Hepatocyte (in vitro differentiated cells): ENCODE results near the gene GUCD1. TPM values are rescaled to one million over a fixed set of nuclear protein-coding genes. Genes with fewer than 3 reads are reported as not detected.

Source experiments
- DNase-seq: peaks from one replicate; pipeline ENCODE4 v3.0.0-alpha.2; 2016; ENCODE audit warnings: low spot score
- H2AFZ ChIP-seq: fragments of 200-600 bp; sonication (generic); 2 replicates; pipeline ENCODE4 v1.6.0; 2016; ENCODE audit warnings: antibody characterized with exemption, mild to moderate bottlenecking
- H3K27ac ChIP-seq: fragments of 200-600 bp; sonication (generic); 2 replicates; pipeline ENCODE4 v1.5.1; 2016; ENCODE audit warnings: mild to moderate bottlenecking
- H3K27me3 ChIP-seq: fragments of 200-600 bp; sonication (generic); 2 replicates; pipeline ENCODE4 v1.6.1; 2016
- H3K36me3 ChIP-seq: fragments of 200-600 bp; sonication (generic); replicated peaks from 2 replicates; pipeline ENCODE4 v1.5.1; 2016; ENCODE audit warnings: low read depth; ENCODE audit not compliant: insufficient read depth
- H3K4me1 ChIP-seq: fragments of 200-600 bp; sonication (generic); 2 replicates; pipeline ENCODE4 v1.5.1; 2016; ENCODE audit warnings: mild to moderate bottlenecking, moderate library complexity; ENCODE audit not compliant: insufficient read depth
- H3K4me2 ChIP-seq: fragments of 200-600 bp; sonication (generic); 2 replicates; pipeline ENCODE4 v1.6.0; 2016
- H3K4me3 ChIP-seq: fragments of 200-600 bp; sonication (generic); 2 replicates; pipeline ENCODE4 v1.5.1; 2016; ENCODE audit warnings: mild to moderate bottlenecking
- H3K79me2 ChIP-seq: fragments of 200-600 bp; sonication (generic); 2 replicates; pipeline ENCODE4 v1.6.0; 2017; ENCODE audit warnings: mild to moderate bottlenecking
- H3K9me2 ChIP-seq: fragments of 200-600 bp; sonication (generic); replicated peaks from 2 replicates; pipeline ENCODE4 v1.6.0; 2017; ENCODE audit warnings: mild to moderate bottlenecking; ENCODE audit not compliant: insufficient read depth
- H3K9me3 ChIP-seq: fragments of 200-600 bp; sonication (generic); 2 replicates; pipeline ENCODE4 v1.5.1; 2016; ENCODE audit warnings: low read depth, mild to moderate bottlenecking
- H4K20me1 ChIP-seq: fragments of 200-600 bp; sonication (generic); 2 replicates; pipeline ENCODE4 v1.6.0; 2016; ENCODE audit warnings: mild to moderate bottlenecking; ENCODE audit not compliant: insufficient read depth, poor library complexity, severe bottlenecking
- EZH2 ChIP-seq: fragments of 200-600 bp; sonication (generic); IDR thresholded peaks from 2 replicates; pipeline ENCODE4 v1.6.1; 2016; ENCODE audit warnings: antibody characterized with exemption, mild to moderate bottlenecking, borderline replicate concordance
- EZH2phosphoT487 ChIP-seq: fragments of 200-600 bp; sonication (generic); IDR thresholded peaks from one replicate; pipeline ENCODE4 v1.6.1; 2018; ENCODE audit warnings: antibody characterized with exemption, mild to moderate bottlenecking, low read depth, moderate library complexity; ENCODE audit not compliant: unreplicated experiment, severe bottlenecking
- WGBS: methylation state at CpG from one replicate; pipeline ENCODE4 v1.1.6; 2016; ENCODE audit warnings: low lambda C conversion rate; ENCODE audit errors: missing lambda C conversion rate; 5-methylcytosine and 5-hydroxymethylcytosine counted together
- polyA plus RNA-seq: library from polyadenylated mRNA; unstranded; fragments of >200 nt; fragmentation: Nextera tagmentation; extraction: Ambion mirVana; gene quantifications from 2 replicates; pipeline ENCODE4 v1.2.1, GENCODE V29; 2016
- total RNA-seq: library from RNA; depleted of rRNA; stranded (reverse); fragments of >200 nt; gene quantifications from 2 replicates; pipeline ENCODE4 v1.2.3, GENCODE V29; 2014
- TF ChIP-seq, protein P1 (sequence below): fragments of 200-600 bp; sonication (generic); IDR thresholded peaks from 2 replicates; pipeline ENCODE4 v1.5.1; 2016; ENCODE audit warnings: antibody characterized with exemption, mild to moderate bottlenecking; ENCODE audit not compliant: poor library complexity

The GUCD1 gene
- total and polyA plus RNA-seq, 2 experiments from 2014 or later, result 102 to 149 TPM

DNA sequence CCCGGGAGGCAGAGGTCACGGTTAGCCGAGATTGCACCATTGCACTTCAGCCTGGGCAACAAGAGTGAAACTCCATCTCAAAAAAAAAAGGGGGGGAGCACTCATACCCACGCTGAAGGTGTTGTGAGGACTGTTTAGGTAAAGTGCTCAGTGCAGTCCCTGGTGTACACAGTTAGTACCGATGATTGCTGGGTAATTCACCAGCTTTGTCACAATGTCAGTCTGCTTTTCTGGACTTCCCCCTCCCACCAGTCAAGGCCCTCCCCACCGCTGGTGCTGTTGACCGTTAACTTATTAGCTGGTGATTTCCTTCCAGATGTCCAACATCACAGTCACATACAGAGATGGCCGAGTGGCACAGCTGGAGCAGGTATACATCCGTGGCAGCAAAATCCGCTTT is 12.7 kb upstream of the GUCD1 start:
- Histone ChIP-seq H3K36me3 (peaks cover 2% of the 10 kb centered on the region), H3K9me3 (no peaks in the 10 kb centered on the region), H3K4me3 (no peak overlapping the region), H2AFZ (no peak overlapping the region), H3K79me2 (peaks cover 68% of the 10 kb centered on the region), H4K20me1 (peaks cover 30% of the 10 kb centered on the region), H3K27me3 (no peaks in the 10 kb centered on the region), H3K27ac (no peak overlapping the region), H3K4me2 (no peak overlapping the region), H3K9me2 (no peaks in the 10 kb centered on the region), H3K4me1 (peaks cover 12% of the 10 kb centered on the region)
- TF ChIP-seq, protein P1, sequence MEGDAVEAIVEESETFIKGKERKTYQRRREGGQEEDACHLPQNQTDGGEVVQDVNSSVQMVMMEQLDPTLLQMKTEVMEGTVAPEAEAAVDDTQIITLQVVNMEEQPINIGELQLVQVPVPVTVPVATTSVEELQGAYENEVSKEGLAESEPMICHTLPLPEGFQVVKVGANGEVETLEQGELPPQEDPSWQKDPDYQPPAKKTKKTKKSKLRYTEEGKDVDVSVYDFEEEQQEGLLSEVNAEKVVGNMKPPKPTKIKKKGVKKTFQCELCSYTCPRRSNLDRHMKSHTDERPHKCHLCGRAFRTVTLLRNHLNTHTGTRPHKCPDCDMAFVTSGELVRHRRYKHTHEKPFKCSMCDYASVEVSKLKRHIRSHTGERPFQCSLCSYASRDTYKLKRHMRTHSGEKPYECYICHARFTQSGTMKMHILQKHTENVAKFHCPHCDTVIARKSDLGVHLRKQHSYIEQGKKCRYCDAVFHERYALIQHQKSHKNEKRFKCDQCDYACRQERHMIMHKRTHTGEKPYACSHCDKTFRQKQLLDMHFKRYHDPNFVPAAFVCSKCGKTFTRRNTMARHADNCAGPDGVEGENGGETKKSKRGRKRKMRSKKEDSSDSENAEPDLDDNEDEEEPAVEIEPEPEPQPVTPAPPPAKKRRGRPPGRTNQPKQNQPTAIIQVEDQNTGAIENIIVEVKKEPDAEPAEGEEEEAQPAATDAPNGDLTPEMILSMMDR, result no peak
- TF ChIP-seq EZH2, result no peak
- TF ChIP-seq EZH2phosphoT487, result no peak
- 91% methylated on average over 10 of the region's 10 CpGs for WGBS
- DNase-seq, result no peak

DNA sequence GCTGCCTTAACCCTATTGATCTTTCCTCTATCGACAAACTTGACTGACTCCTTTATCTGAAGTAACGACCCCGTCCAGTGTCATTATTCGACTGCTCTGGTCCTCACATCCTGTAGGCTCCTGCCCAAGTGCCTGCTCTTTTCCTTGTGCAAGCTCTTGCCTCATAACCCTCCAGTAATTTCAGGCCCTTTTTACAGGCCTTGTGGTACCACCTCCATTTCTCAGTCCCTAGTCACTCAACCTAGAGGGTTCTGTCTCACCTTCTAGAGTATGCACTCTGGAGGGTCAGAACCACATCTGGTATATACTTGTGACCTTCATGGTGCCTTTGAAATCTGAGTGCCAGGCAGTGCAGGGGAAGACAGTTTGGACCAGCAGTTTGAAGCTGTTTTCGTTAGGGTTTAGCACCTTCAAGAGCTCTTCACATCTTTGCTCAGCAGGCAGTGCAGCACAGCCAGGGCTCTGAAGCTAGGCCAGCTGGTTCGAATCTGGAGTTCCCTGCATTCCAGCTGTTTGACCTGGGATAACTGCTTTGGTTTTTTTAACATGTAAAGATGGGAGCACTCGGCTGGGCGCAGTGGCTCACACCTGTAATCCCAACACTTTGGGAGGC is 12.1 kb upstream of the GUCD1 start:
- Histone ChIP-seq H3K4me3 (no peak overlapping the region), H2AFZ (no peak overlapping the region), H3K9me2 (no peaks in the 10 kb centered on the region), H4K20me1 (peaks cover 33% of the 10 kb centered on the region), H3K27ac (no peak overlapping the region), H3K27me3 (no peaks in the 10 kb centered on the region), H3K9me3 (no peaks in the 10 kb centered on the region), H3K79me2 (peaks cover 75% of the 10 kb centered on the region), H3K4me2 (no peak overlapping the region), H3K36me3 (peaks cover 2% of the 10 kb centered on the region), H3K4me1 (peaks cover 12% of the 10 kb centered on the region)
- TF ChIP-seq, protein P1, result no peak
- TF ChIP-seq EZH2phosphoT487 (no peak), EZH2 (no peak)
- WGBS, result 82% methylated on average over 8 of the region's 8 CpGs
- no peak for DNase-seq

DNA sequence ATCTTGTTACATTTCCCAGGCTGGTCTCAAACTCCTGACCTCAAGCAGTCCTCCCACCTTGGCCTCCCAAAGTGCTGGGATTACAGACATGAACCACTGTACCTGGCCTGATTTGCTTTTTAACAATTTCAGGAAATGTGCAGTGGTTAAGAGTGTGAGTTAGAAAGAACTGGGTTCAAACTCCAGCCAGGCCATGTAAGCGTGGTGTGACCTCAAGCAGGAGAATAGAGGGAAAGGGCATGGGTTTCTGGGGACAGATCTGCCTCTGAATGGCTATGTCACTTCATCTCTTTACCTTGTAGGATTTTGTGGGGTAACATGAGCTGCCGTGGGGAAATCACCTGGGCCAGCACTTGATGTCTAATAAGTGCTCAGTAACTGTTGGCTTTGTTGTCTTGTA is 10.1 kb upstream of the GUCD1 start:
- Histone ChIP-seq H3K79me2 (peaks cover 92% of the 10 kb centered on the region), H3K27me3 (no peaks in the 10 kb centered on the region), H4K20me1 (peaks cover 39% of the 10 kb centered on the region), H3K4me3 (no peak overlapping the region), H3K27ac (peak overlapping the region; percentile 46), H3K4me2 (peak overlapping the region; percentile 37), H3K36me3 (no peaks in the 10 kb centered on the region), H3K9me3 (no peaks in the 10 kb centered on the region), H3K9me2 (no peaks in the 10 kb centered on the region), H2AFZ (no peak overlapping the region), H3K4me1 (peaks cover 12% of the 10 kb centered on the region)
- TF ChIP-seq EZH2 (no peak), EZH2phosphoT487 (no peak)
- TF ChIP-seq, protein P1, result no peak
- no peak for DNase-seq
- 94% methylated on average over 2 of the region's 2 CpGs for WGBS
